Mesothelial cell of epicardium (in vitro differentiated cells): ENCODE measurements around the gene RUNX2. TPM values are rescaled to one million over a fixed set of nuclear protein-coding genes. Genes with fewer than 3 reads are reported as not detected.

Experiments used
- DNase-seq, 2 experiments: peaks; one replicate each; pipeline ENCODE4 v3.0.0; 2021; ENCODE audit warnings: low spot score in 2 of 2; ENCODE audit not compliant: unreplicated experiment in 2 of 2
- H3K27ac Mint-ChIP-seq: 2 replicates; pipeline ENCODE4 v1.8.0; 2021; ENCODE audit warnings: mixed read lengths
- H3K27me3 Mint-ChIP-seq: 2 replicates; pipeline ENCODE4 v1.8.0; 2021; ENCODE audit warnings: low read depth, mixed read lengths
- H3K36me3 Mint-ChIP-seq: 2 replicates; pipeline ENCODE4 v1.8.0; 2021; ENCODE audit warnings: mixed read lengths
- H3K4me1 Mint-ChIP-seq: 2 replicates; pipeline ENCODE4 v1.8.0; 2021; ENCODE audit warnings: mixed read lengths
- H3K4me3 Mint-ChIP-seq: 2 replicates; pipeline ENCODE4 v1.8.0; 2021; ENCODE audit warnings: mild to moderate bottlenecking, moderate library complexity, mixed read lengths
- H3K9me3 Mint-ChIP-seq: 2 replicates; pipeline ENCODE4 v1.8.0; 2021; ENCODE audit warnings: mixed read lengths
- CTCF ChIP-seq: fragments of 200-600 bp; sonication (generic); IDR thresholded peaks from one replicate; pipeline ENCODE4 v1.5.0; 2021; ENCODE audit warnings: antibody characterized with exemption; ENCODE audit not compliant: unreplicated experiment
- total RNA-seq: library from RNA; stranded (reverse); gene quantifications from 3 replicates; pipeline ENCODE4 v1.2.1, GENCODE V29; 2021

Gene RUNX2
- total RNA-seq, 1 donor from 2014 or later = 4.4 TPM

- Mint-ChIP-seq H3K4me1 (peaks cover 4% of the 10 kb centered on the region), H3K27ac (no peak overlapping the region), H3K9me3 (peaks cover 32% of the 10 kb centered on the region), H3K36me3 (peaks cover 25% of the 10 kb centered on the region), H3K4me3 (no peak overlapping the region), H3K27me3 (no peaks in the 10 kb centered on the region)
- TF ChIP-seq CTCF = no peak
- DNase-seq = no peak
These were observed 30.8 kb upstream of the RUNX2 start for GRCh38 chr6:45297320-45297719.

DNA sequence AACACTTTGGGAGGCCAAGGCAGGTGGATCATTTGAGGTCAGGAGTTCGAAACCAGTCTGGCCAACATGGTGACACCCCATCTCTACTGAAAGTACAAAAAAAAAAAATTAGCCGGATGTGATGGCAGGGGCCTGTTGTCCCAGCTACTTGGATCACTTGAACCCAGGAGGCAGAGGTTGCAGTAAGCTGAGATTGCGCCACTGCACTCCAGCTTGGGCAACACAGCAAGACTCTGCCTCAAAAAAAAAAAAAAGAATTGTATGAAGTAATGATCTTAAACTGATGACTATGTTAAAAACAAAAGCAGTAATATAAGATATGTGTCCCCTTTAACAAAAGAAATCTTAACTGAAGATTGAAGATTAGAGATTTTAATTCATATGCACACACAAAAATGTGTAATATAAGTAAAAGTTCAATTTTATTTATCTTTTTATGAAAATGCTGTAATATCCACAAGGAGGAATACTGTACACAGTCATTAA is 29.0 kb upstream of the RUNX2 start:
- Mint-ChIP-seq H3K27me3 (no peaks in the 10 kb centered on the region), H3K4me1 (peaks cover 4% of the 10 kb centered on the region), H3K36me3 (peaks cover 20% of the 10 kb centered on the region), H3K27ac (no peak overlapping the region), H3K4me3 (no peak overlapping the region), H3K9me3 (peaks cover 25% of the 10 kb centered on the region)
- TF ChIP-seq CTCF = no peak
- DNase-seq = no peak

- peaks cover 4% of the 10 kb centered on the region for H3K4me1 Mint-ChIP-seq
- no peak for TF ChIP-seq CTCF
These were observed 27.4 kb upstream of the RUNX2 start for GRCh38 chr6:45300736-45301135.

GRCh38 chr6:45301348-45302142 is 26.6 kb upstream of the RUNX2 start:
- Mint-ChIP-seq H3K4me1 (peaks cover 4% of the 10 kb centered on the region), H3K27ac (no peak overlapping the region), H3K36me3 (peaks cover 17% of the 10 kb centered on the region), H3K4me3 (no peak overlapping the region), H3K27me3 (no peaks in the 10 kb centered on the region), H3K9me3 (peaks cover 24% of the 10 kb centered on the region)
- no peak for DNase-seq
- no peak for TF ChIP-seq CTCF

More at GRCh38 chr6:45300736-45301135, 27.4 kb upstream of the RUNX2 start:
- H3K36me3 Mint-ChIP-seq = peaks cover 10% of the 10 kb centered on the region
- H3K9me3 Mint-ChIP-seq = peaks cover 18% of the 10 kb centered on the region
- no peak for DNase-seq
- no peak overlapping the region for H3K27ac Mint-ChIP-seq
- no peaks in the 10 kb centered on the region for H3K27me3 Mint-ChIP-seq
- H3K4me3 Mint-ChIP-seq = no peak overlapping the region

DNA sequence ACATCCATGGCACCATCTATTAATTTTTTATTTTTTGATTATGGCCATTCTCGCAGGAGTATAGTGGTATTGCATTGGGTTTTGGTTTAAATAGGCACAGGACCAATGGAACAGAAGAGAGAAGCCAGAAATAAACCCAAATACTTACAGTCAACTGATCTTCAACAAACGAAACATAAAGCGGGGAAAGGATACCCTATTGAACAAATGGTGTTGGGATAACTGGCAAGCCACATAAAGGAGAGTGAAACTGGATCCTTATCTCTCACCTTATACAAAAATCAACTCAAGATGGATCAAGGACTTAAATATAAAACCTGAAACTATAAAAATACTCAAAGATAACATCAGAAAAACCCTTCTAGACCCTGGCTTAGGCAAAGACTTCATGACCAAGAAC is 25.3 kb upstream of the RUNX2 start:
- H3K27ac Mint-ChIP-seq = no peak overlapping the region
- DNase-seq = no peak
- H3K27me3 Mint-ChIP-seq = no peaks in the 10 kb centered on the region
- TF ChIP-seq CTCF = no peak
- H3K4me1 Mint-ChIP-seq = peaks cover 2% of the 10 kb centered on the region
- no peak overlapping the region for H3K4me3 Mint-ChIP-seq
- peaks cover 32% of the 10 kb centered on the region for H3K9me3 Mint-ChIP-seq
- peaks cover 25% of the 10 kb centered on the region for H3K36me3 Mint-ChIP-seq
